Measurements from ENCODE around the gene RSAD1. TPM values are rescaled to one million over a fixed set of nuclear protein-coding genes. Genes with fewer than 3 reads are reported as not detected.

RSAD1 gene
- total RNA-seq, 2 donors from 2014 or later, result 26.6 to 35.8 TPM

DNA sequence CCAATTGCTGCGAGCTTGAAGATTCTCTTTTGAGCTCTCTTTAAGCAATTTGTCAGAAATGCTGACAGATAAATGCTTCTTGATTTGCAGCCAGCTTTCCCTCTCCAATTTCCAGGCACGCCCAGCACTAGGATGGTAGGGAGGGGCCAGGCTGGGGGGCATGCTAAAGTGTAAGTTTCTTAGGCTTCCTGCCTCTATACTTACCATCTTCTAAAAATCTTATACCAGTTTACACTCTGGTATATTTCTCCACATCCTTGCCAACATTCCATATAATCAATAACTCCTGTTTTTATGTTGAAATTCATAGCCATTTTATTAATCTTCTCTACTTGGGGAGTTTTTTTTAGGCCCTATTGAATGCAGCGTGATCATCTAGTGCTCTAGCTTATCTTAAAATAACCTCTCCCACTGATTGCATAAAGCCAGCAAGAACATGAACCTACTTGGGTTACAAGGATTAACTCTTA is 35.1 kb upstream of the RSAD1 start:
- Mint-ChIP-seq H3K27ac (peak overlapping the region; percentile 27), H3K36me3 (ENCODE audit: low read depth) (peaks cover 17% of the 10 kb centered on the region), H3K4me3 (no peak overlapping the region), H3K27me3 (ENCODE audit: insufficient read depth) (no peaks in the 10 kb centered on the region), H3K4me1 (peaks cover 21% of the 10 kb centered on the region), H3K9me3 (no peaks in the 10 kb centered on the region)
- Histone ChIP-seq H3K9ac (ENCODE audit: extremely low read depth, low read length, poor library complexity, severe bottlenecking) (no peak overlapping the region), H3K27me3 (ENCODE audit: control insufficient read depth, insufficient read depth, low read length, poor library complexity, severe bottlenecking) (no peaks in the 10 kb centered on the region), H3K4me1 (ENCODE audit: control insufficient read depth, insufficient read depth, low read length) (no peaks in the 10 kb centered on the region), H3K36me3 (ENCODE audit: control insufficient read depth, insufficient read depth, low read length) (no peaks in the 10 kb centered on the region), H3K9me3 (ENCODE audit: control insufficient read depth, low read length) (no peaks in the 10 kb centered on the region), H3K4me3 (ENCODE audit: low read length) (no peak overlapping the region), H3K27ac (ENCODE audit: low read depth, low read length) (no peak overlapping the region)
- no peak for DNase-seq
- WGBS, 2 experiments (ENCODE audit: insufficient coverage in 1 of 2, insufficient read length in 1 of 2), result 71 to 96% methylated on average over 2 to 3 of the region's 3 CpGs
- TF ChIP-seq, protein P1, sequence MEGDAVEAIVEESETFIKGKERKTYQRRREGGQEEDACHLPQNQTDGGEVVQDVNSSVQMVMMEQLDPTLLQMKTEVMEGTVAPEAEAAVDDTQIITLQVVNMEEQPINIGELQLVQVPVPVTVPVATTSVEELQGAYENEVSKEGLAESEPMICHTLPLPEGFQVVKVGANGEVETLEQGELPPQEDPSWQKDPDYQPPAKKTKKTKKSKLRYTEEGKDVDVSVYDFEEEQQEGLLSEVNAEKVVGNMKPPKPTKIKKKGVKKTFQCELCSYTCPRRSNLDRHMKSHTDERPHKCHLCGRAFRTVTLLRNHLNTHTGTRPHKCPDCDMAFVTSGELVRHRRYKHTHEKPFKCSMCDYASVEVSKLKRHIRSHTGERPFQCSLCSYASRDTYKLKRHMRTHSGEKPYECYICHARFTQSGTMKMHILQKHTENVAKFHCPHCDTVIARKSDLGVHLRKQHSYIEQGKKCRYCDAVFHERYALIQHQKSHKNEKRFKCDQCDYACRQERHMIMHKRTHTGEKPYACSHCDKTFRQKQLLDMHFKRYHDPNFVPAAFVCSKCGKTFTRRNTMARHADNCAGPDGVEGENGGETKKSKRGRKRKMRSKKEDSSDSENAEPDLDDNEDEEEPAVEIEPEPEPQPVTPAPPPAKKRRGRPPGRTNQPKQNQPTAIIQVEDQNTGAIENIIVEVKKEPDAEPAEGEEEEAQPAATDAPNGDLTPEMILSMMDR (conservative IDR thresholded peaks at IDR 0.05), result no peak

DNA sequence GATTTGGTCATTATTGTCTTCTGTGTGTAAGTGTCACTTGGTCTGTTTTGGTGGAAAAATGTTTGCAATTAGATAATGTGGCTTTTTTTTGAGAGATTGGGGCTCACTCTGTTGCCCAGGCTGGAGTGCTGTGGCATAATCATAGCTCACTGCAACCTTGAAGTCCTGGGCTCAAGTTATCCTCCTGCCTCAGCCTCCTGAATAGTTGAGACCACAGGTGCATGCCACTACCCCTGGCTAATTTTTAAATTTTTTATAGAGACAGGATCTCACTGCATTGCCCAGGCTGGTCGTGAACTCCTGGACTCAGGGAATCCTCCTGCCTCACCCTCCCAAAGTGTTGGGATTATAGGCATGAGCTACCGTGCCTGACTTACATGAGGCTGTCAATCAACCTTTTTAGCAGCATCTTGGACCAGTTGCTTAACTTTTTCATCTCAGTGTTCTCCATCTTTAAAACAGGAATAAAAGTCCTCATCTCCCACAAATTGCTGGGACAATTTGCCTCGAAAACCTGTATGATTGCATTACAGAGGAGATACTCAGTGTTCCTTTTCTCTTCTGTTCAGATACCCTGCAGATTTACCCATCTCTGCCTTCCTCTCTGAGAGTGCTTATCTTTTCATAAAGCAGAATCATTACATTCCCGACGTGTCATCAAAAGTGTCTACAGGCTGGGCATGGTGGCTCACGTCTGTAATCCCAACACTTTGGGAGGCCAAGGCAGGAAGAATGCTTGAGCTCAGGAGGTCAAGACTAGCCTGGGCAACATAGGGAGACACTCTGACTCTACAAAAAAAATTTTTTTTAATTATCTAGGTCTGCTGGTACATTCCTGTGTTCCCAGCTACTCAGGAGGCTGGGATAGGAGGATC is 33.6 kb upstream of the RSAD1 start:
- no peak overlapping the region for H3K4me3 ChIP-seq (ENCODE audit: low read length)
- no peaks in the 10 kb centered on the region for H3K4me1 ChIP-seq (ENCODE audit: control insufficient read depth, insufficient read depth, low read length)
- TF ChIP-seq, protein P1 (conservative IDR thresholded peaks at IDR 0.05), result no peak
- Mint-ChIP-seq H3K27ac (no peak overlapping the region), H3K36me3 (ENCODE audit: low read depth) (peaks cover 16% of the 10 kb centered on the region), H3K4me3 (no peak overlapping the region), H3K4me1 (peaks cover 21% of the 10 kb centered on the region), H3K27me3 (ENCODE audit: insufficient read depth) (no peaks in the 10 kb centered on the region), H3K9me3 (no peaks in the 10 kb centered on the region)
- H3K27ac ChIP-seq (ENCODE audit: low read depth, low read length), result no peak overlapping the region
- H3K27me3 ChIP-seq (ENCODE audit: control insufficient read depth, insufficient read depth, low read length, poor library complexity, severe bottlenecking), result no peaks in the 10 kb centered on the region
- no peak overlapping the region for H3K9ac ChIP-seq (ENCODE audit: extremely low read depth, low read length, poor library complexity, severe bottlenecking)
- H3K9me3 ChIP-seq (ENCODE audit: control insufficient read depth, low read length), result no peaks in the 10 kb centered on the region
- DNase-seq, result no peak
- WGBS, 2 experiments (ENCODE audit: insufficient coverage in 1 of 2, insufficient read length in 1 of 2), result 91% methylated on average over 6 of the region's 6 CpGs
- no peaks in the 10 kb centered on the region for H3K36me3 ChIP-seq (ENCODE audit: control insufficient read depth, insufficient read depth, low read length)

- Histone ChIP-seq H3K36me3 (ENCODE audit: control insufficient read depth, insufficient read depth, low read length) (no peaks in the 10 kb centered on the region), H3K27me3 (ENCODE audit: control insufficient read depth, insufficient read depth, low read length, poor library complexity, severe bottlenecking) (no peaks in the 10 kb centered on the region), H3K9me3 (ENCODE audit: control insufficient read depth, low read length) (no peaks in the 10 kb centered on the region), H3K9ac (ENCODE audit: extremely low read depth, low read length, poor library complexity, severe bottlenecking) (no peak overlapping the region), H3K4me3 (ENCODE audit: low read length) (no peak overlapping the region), H3K27ac (ENCODE audit: low read depth, low read length) (no peak overlapping the region), H3K4me1 (ENCODE audit: control insufficient read depth, insufficient read depth, low read length) (no peaks in the 10 kb centered on the region)
- no peaks in the 10 kb centered on the region for H3K9me3 Mint-ChIP-seq
- TF ChIP-seq, protein P1 (conservative IDR thresholded peaks at IDR 0.05), result no peak
- no peak overlapping the region for H3K4me3 Mint-ChIP-seq
- no peak for DNase-seq
- no peak overlapping the region for H3K27ac Mint-ChIP-seq
- H3K4me1 Mint-ChIP-seq, result peaks cover 18% of the 10 kb centered on the region
- 85 to 100% methylated on average over 1 of the region's 1 CpG for WGBS, 2 experiments (ENCODE audit: insufficient coverage in 1 of 2, insufficient read length in 1 of 2)
- H3K36me3 Mint-ChIP-seq (ENCODE audit: low read depth), result peaks cover 14% of the 10 kb centered on the region
- H3K27me3 Mint-ChIP-seq (ENCODE audit: insufficient read depth), result no peaks in the 10 kb centered on the region
Measured at GRCh38 chr17:50445730-50446325, 32.8 kb upstream of the RSAD1 start.

All from endodermal cell (in vitro differentiated cells).